Stomach (tissue), 4 donors: ENCODE results near the gene CLN3.
"Not testable (repeated sequence)": the region's sequence is repeated elsewhere in the genome, so short reads cannot be mapped to it uniquely, and the experiment has no call there.

Source experiments
- POLR2A ChIP-seq, 4 donors: fragments of 450-650 bp; IDR thresholded peaks; one replicate each; pipeline ENCODE4 v1.6.1; 2016; ENCODE audit warnings: antibody characterized with exemption in 4 of 4, control low read depth in 2 of 4, mild to moderate bottlenecking in 1 of 4, moderate library complexity in 1 of 4
- TF ChIP-seq, protein P1 (sequence below), 7 experiments: fragments of 450-650 bp in 4 of 7; fragments of 200-600 bp in 3 of 7; sonication (generic) in 3 of 7; IDR thresholded peaks; one replicate each; pipeline ENCODE4 v1.5.1; 2016 to 2019; ENCODE audit warnings: antibody characterized with exemption in 7 of 7, control low read depth in 2 of 7, mild to moderate bottlenecking in 1 of 7

DNA sequence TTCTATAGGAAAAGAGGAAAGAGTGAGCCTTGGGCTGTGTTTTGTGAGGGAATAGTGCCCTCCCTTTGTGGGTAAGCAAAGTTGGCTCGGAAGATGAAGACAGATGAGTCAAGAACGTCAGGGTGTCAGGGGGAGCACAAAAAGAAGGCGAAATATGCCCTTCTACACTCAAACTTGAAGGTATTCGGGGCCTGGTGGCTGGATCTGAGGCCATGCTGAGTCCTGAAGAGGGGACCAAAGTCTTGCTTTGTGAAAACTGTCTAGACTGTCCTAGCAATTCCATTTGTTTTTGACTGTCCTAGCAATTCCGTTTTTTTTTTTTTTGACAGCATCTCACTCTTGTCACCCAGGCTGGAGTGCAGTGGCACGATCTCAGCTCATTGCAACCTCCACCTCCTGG lies 53.0 kb downstream of the CLN3 start:
- TF ChIP-seq, protein P1, sequence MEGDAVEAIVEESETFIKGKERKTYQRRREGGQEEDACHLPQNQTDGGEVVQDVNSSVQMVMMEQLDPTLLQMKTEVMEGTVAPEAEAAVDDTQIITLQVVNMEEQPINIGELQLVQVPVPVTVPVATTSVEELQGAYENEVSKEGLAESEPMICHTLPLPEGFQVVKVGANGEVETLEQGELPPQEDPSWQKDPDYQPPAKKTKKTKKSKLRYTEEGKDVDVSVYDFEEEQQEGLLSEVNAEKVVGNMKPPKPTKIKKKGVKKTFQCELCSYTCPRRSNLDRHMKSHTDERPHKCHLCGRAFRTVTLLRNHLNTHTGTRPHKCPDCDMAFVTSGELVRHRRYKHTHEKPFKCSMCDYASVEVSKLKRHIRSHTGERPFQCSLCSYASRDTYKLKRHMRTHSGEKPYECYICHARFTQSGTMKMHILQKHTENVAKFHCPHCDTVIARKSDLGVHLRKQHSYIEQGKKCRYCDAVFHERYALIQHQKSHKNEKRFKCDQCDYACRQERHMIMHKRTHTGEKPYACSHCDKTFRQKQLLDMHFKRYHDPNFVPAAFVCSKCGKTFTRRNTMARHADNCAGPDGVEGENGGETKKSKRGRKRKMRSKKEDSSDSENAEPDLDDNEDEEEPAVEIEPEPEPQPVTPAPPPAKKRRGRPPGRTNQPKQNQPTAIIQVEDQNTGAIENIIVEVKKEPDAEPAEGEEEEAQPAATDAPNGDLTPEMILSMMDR (IDR thresholded peaks at IDR 0.05): not testable (repeated sequence)
- TF ChIP-seq POLR2A (IDR thresholded peaks at IDR 0.05): not testable (repeated sequence)
